Measurements from ENCODE around the gene FAM181B. TPM values are rescaled to one million over a fixed set of nuclear protein-coding genes. Genes with fewer than 3 reads are reported as not detected.

The FAM181B gene
- polyA plus RNA-seq, 1 of the 3 experiments (the other 2 are of a cell fraction) = 0.02 TPM

DNA sequence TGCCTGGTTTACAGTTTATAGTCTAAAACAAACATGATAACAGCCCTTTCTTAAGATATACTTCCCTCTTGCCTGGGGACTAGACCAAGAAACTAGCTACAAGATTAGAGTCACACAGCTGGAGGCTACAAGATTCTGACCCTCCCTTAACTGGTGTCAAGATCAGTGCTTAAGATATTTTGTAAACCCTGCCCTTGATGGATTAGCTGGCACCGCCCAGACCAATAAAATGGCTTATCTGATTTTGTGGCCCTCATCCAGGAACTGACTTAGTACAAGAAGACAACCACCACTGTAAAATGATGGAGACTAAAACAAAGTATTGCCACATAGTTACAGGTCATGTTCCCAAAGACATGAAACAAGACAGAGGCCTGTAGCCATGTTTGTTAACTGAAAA, 53.4 kb downstream of the FAM181B start (continued):
- TF ChIP-seq, protein P1, sequence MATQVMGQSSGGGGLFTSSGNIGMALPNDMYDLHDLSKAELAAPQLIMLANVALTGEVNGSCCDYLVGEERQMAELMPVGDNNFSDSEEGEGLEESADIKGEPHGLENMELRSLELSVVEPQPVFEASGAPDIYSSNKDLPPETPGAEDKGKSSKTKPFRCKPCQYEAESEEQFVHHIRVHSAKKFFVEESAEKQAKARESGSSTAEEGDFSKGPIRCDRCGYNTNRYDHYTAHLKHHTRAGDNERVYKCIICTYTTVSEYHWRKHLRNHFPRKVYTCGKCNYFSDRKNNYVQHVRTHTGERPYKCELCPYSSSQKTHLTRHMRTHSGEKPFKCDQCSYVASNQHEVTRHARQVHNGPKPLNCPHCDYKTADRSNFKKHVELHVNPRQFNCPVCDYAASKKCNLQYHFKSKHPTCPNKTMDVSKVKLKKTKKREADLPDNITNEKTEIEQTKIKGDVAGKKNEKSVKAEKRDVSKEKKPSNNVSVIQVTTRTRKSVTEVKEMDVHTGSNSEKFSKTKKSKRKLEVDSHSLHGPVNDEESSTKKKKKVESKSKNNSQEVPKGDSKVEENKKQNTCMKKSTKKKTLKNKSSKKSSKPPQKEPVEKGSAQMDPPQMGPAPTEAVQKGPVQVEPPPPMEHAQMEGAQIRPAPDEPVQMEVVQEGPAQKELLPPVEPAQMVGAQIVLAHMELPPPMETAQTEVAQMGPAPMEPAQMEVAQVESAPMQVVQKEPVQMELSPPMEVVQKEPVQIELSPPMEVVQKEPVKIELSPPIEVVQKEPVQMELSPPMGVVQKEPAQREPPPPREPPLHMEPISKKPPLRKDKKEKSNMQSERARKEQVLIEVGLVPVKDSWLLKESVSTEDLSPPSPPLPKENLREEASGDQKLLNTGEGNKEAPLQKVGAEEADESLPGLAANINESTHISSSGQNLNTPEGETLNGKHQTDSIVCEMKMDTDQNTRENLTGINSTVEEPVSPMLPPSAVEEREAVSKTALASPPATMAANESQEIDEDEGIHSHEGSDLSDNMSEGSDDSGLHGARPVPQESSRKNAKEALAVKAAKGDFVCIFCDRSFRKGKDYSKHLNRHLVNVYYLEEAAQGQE (IDR thresholded peaks at IDR 0.05; ENCODE audit: low read depth, low read length) = no peak
- TF ChIP-seq, protein P2, sequence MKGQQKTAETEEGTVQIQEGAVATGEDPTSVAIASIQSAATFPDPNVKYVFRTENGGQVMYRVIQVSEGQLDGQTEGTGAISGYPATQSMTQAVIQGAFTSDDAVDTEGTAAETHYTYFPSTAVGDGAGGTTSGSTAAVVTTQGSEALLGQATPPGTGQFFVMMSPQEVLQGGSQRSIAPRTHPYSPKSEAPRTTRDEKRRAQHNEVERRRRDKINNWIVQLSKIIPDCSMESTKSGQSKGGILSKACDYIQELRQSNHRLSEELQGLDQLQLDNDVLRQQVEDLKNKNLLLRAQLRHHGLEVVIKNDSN (IDR thresholded peaks at IDR 0.05; ENCODE audit: borderline replicate concordance, low read depth) = no peak
- TF ChIP-seq SIN3A (IDR thresholded peaks at IDR 0.05; ENCODE audit: borderline replicate concordance, low read depth, low read length) (no peak), NRF1 (IDR thresholded peaks at IDR 0.05; ENCODE audit: low read depth, low read length) (no peak), MEF2A (IDR thresholded peaks at IDR 0.05; ENCODE audit: borderline replicate concordance, low read depth) (no peak), ELF1 (IDR thresholded peaks at IDR 0.05) (no peak)

Small RNAs within 50 kb of the gene (small RNA-seq; reads per million reads assigned to genes)
- 0 to 2.6 (median 0.17) reads per million in 7 experiments for gene RPS28P7

Other genes starting within 250 kb of the FAM181B start
- gene PRCP, start 166.6 kb upstream of the FAM181B start, polyA plus RNA-seq (2012; rRNA removed) = 65.0 and 91.7 TPM in 2 replicates
- 4.4 and 4.5 TPM in 2 replicates for gene DDIAS, start 167.9 kb upstream of the FAM181B start, polyA plus RNA-seq (2012; rRNA removed)